ENCODE results near the gene GOLGA6L2. TPM values are rescaled to one million over a fixed set of nuclear protein-coding genes. Genes with fewer than 3 reads are reported as not detected.

GOLGA6L2 gene, protein sequence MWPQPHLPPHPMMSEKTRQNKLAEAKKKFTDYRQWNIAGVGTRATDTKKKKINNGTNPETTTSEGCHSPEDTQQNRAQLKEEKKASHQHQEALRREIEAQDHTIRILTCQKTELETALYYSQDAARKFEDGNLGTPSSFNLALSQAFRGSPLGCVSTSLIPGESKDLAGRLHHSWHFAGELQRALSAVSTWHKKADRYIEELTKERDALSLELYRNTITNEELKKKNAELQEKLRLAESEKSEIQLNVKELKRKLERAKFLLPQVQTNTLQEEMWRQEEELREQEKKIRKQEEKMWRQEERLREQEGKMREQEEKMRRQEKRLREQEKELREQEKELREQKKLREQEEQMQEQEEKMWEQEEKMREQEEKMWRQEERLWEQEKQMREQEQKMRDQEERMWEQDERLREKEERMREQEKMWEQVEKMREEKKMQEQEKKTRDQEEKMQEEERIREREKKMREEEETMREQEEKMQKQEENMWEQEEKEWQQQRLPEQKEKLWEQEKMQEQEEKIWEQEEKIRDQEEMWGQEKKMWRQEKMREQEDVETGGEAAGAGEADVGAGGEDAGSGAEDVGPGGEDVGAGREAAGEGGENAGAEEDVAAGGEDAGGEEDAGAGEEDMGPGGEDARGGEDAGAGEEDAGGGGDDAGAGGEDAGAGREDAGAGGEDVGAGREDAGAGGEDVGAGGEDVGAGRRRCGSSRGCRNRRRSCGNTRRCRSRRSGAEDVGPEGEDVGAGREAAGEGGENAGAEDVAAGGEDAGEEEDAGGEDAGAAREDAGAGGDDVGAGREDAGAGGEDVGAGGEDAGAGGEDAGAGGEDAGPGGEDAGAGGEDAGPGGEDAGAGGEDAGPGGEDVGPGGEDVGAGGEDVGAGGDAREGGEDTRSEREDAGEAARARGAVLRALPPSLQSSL
- total RNA-seq, result not detected in 2 replicates

DNA sequence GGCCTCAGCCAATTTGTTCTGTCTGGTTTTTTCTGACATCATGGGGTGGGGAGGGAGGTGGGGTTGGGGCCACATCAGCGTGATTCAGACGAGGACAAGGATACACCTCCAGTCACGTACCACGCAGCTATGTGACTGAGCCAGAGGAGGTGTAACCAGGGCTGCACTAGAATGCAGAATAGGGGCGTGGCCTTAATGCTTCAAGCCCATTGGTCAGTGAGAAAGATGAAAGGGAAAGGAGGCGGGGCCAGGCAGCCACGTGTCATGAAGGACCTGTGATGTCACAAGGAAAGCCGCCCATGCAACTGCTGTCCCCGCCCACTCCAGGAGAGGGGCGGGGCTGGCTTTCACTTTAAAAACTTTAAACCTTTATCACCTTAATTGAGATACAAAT is at the start of gene GOLGA6L2:
TSS of gene GOLGA6L2 (minus strand) at position 137 of the 394 bp plus-strand sequence. CDS start at position 75, 62 bp downstream.

Other genes starting within 250 kb of the GOLGA6L2 start
- gene GOLGA6L26, start 113.0 kb downstream of the GOLGA6L2 start, total RNA-seq, result not detected in 2 replicates
- gene GOLGA8S, start 92.5 kb downstream of the GOLGA6L2 start, total RNA-seq, result under 0.01 and 0.07 TPM in 2 replicates
- gene MKRN3, start 118.4 kb upstream of the GOLGA6L2 start, total RNA-seq, result 0.79 TPM in 1 of 2 replicates, not detected in the other
- 0.07 TPM in 1 of 2 replicates, not detected in the other for gene MAGEL2, start 200.6 kb upstream of the GOLGA6L2 start, total RNA-seq
- 28.5 and 49.3 TPM in 2 replicates for gene NDN, start 240.1 kb upstream of the GOLGA6L2 start, total RNA-seq